ENCODE measurements around the gene C1orf115. TPM values are rescaled to one million over a fixed set of nuclear protein-coding genes. Genes with fewer than 3 reads are reported as not detected.

The C1orf115 gene
- total and polyA plus RNA-seq, 2 of the 4 experiments (the other 2 are of a cell fraction): 0.07 to 0.18 TPM

DNA sequence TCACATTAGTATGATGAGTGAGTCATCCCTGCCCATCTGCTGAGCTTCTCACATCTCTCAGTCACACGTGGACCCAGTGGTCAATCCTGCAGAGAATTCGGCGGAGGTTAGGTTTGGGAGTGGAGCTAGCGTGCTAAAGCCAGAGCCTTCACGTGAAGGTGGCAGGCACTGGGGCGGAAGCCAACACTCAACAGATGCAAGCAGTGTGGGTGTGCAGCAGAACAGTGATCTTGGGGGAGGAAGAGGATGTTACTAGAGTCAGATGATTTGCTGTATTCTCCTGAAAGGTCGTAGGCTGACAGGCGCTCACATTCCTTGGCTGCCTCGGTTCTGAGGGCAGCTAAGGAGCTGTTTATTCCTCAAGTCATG, 6.7 kb downstream of the C1orf115 start:
- H3K9ac ChIP-seq (ENCODE audit: low read depth, low read length): no peak overlapping the region
- H2AK9ac ChIP-seq (replicated peaks; ENCODE audit: low read depth, low read length, poor library complexity): no peak overlapping the region
- no peak overlapping the region for H4K5ac ChIP-seq (ENCODE audit: low read depth, low read length)
- intact Hi-C loops (cut with micrococcal nuclease): no loop called here
- TF ChIP-seq RFX5 (IDR thresholded peaks at IDR 0.05; ENCODE audit: low read depth, low read length) (no peak), POLR2A (IDR thresholded peaks at IDR 0.05; ENCODE audit: low read depth, low read length) (no peak)
- no peaks in the 10 kb centered on the region for H3K4me1 ChIP-seq (ENCODE audit: control insufficient read depth, insufficient read depth, low read length)
- peaks cover 20% of the 10 kb centered on the region for H3K27me3 ChIP-seq (ENCODE audit: control insufficient read depth, insufficient read depth, low read length)
- no peak overlapping the region for H3K23ac ChIP-seq (ENCODE audit: low read depth, low read length)
- BruUV-seq (replicated peaks): no TSS peak
- no peak overlapping the region for H4K91ac ChIP-seq (ENCODE audit: insufficient read depth, low read depth, low read length)
- H3K4me3 ChIP-seq (ENCODE audit: insufficient read depth, low read depth, low read length): no peak overlapping the region
- no peaks in the 10 kb centered on the region for H3K9me3 ChIP-seq (ENCODE audit: control insufficient read depth, insufficient read depth, low read length)
- no peak overlapping the region for H3K18ac ChIP-seq (ENCODE audit: low read depth, low read length)
- H3K9me1 ChIP-seq (ENCODE audit: insufficient read depth, low read length): no peaks in the 10 kb centered on the region; the same call in 1 of the 2 replicates
- no peak overlapping the region for H3K4me2 ChIP-seq (ENCODE audit: low read depth, low read length)
- dilution Hi-C loops (cut with HindIII; ENCODE audit: low sequenced_read_pairs, unreplicated experiment): no loop called here
- H3K56ac ChIP-seq (ENCODE audit: extremely low read depth, insufficient read depth, low read length): no peak overlapping the region
- DNase-seq (peak; percentile 30), ATAC-seq (ENCODE audit: low read depth) (no peak; the same call in 1 of the 2 replicates)
- H2AK5ac ChIP-seq (ENCODE audit: low read depth, low read length): no peak overlapping the region
- H2BK15ac ChIP-seq (ENCODE audit: low read depth, low read length): no peak overlapping the region
- H4K20me1 ChIP-seq (ENCODE audit: insufficient read depth, low read length): no peaks in the 10 kb centered on the region
- POLR2A ChIA-PET (ENCODE audit: unreplicated experiment): interaction anchor here (0.6 kb wide), 1 partner anchor 62 kb away, joined by 7 read pairs; no protein-coding TSS in a partner anchor
- no peak overlapping the region for H4K8ac ChIP-seq (ENCODE audit: low read depth in 2 of 2, low read length in 2 of 2)
- no peak overlapping the region for H2BK120ac ChIP-seq (ENCODE audit: low read depth, low read length)
- H3K36me3 ChIP-seq (ENCODE audit: control insufficient read depth, insufficient read depth, low read length): no peaks in the 10 kb centered on the region
- H3K79me1 ChIP-seq (ENCODE audit: low read depth in 1 of 2, low read length in 2 of 2): no peaks in the 10 kb centered on the region
- in situ Hi-C loops (cut with MboI; ENCODE audit: low sequenced_read_pairs): no loop called here
- H3K4ac ChIP-seq (ENCODE audit: low read depth, low read length): no peak overlapping the region
- H3K27ac ChIP-seq (ENCODE audit: insufficient read depth, low read length): no peak overlapping the region
- no peak overlapping the region for H3K14ac ChIP-seq (replicated peaks; ENCODE audit: low read depth, low read length)
- no peak overlapping the region for H2AFZ ChIP-seq (replicated peaks; ENCODE audit: low read length, poor library complexity)
- WGBS, 2 experiments (ENCODE audit: extremely low coverage in 2 of 2, insufficient read length in 1 of 2): 43% methylated on average over 2 of the region's 9 CpGs; no CpG with 5 or more reads in 1 of the 2 experiments
- CTCF ChIA-PET: interaction anchor here (0.8 kb wide), 1 partner anchor 36 kb away, joined by 3 read pairs; no protein-coding TSS in a partner anchor
- no peak overlapping the region for H2BK5ac ChIP-seq (ENCODE audit: low read depth, low read length, poor library complexity, severe bottlenecking)
- H2BK20ac ChIP-seq (ENCODE audit: low read depth, low read length): no peak overlapping the region
